Activated naive CD4-positive, alpha-beta T cell treated with anti-CD3 and anti-CD28 coated beads, Interleukin-2, amount 10 ng/mL, durations not matched to agents 5 hours and 36 hours (primary cell): ENCODE results near the gene TMPRSS11F. TPM values are rescaled to one million over a fixed set of nuclear protein-coding genes. Genes with fewer than 3 reads are reported as not detected.

Source experiments
- total RNA-seq, 2 experiments: library from RNA; stranded (reverse); gene quantifications; one replicate each; pipeline ENCODE4 v1.2.3, GENCODE V29; 2021

The TMPRSS11F gene
- total RNA-seq: not detected

DNA sequence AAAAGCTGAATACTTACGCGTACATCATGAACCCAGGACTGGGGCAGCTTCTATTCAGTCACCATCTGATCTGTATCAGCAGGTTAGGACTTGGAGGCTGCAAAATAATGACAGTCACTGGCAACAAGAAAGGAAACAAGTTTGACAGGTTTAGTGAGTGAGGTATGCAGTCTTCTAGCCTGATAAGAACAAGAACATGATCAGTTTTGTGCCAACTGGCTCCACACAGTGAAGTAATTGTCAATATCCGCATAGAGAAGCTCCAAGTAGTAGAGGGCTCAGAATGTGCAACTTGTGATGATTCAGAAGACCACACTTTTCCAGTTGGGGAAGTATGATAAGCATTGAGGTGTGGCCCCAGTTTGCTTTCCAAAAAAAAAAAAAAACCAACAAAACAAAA, at the start of gene TMPRSS11F:
Gene TMPRSS11F, minus strand, starts transcription at position 77 of the 400 bp plus-strand sequence. Its CDS starts 49 bp downstream, at position 28.

Other genes starting within 250 kb of the TMPRSS11F start
- gene TMPRSS11D, start 245.9 kb downstream of the TMPRSS11F start, total RNA-seq: not detected
- gene TMPRSS11A, start 166.4 kb downstream of the TMPRSS11F start, total RNA-seq: not detected
- not detected for gene TMPRSS11B, start 115.8 kb upstream of the TMPRSS11F start, total RNA-seq
- 10 to 100 TPM; 91.4 to 98.4 TPM for gene YTHDC1, start 220.2 kb upstream of the TMPRSS11F start, total RNA-seq